SW 1271 (cell line): ENCODE measurements around the gene ZNF555.
"Not testable (repeated sequence)": the region's sequence is repeated elsewhere in the genome, so short reads cannot be mapped to it uniquely, and the experiment has no call there.

Experiments used
- DNase-seq, 2 experiments: peaks; one replicate each; lab custom pipeline; 2025; lab: John Stamatoyannopoulos, UW

Gene ZNF555

DNA sequence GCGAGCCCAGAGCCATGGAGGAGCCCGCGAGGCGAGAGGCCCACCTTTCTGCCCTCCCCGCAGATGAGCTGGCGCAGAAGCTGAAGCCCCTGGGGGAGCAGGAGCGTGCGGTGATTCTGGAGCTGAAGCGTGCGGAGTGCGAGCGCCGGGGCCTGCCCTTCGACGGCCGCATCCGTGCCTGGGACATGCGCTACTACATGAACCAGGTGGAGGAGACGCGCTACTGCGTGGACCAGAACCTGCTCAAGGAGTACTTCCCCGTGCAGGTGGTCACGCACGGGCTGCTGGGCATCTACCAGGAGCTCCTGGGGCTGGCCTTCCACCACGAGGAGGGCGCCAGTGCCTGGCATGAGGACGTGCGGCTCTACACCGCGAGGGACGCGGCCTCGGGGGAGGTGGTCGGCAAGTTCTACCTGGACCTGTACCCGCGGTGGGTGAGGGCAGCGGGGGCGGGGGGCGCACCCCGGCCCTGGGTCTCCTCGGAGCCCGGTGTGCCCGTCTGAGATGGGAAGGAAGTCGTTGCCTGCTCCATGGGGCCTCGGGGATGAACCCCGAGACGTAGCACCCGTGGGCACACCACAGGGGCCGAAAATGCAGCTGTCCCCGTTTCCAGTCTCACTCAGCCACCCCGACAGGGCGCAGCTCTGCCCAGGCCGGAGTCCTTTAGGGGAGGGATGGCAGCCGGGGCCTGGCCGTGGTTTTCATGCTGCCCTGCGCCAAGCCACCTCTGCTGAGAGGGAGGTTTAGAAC, 33.7 kb upstream of the ZNF555 start:
- no peak for DNase-seq

DNA sequence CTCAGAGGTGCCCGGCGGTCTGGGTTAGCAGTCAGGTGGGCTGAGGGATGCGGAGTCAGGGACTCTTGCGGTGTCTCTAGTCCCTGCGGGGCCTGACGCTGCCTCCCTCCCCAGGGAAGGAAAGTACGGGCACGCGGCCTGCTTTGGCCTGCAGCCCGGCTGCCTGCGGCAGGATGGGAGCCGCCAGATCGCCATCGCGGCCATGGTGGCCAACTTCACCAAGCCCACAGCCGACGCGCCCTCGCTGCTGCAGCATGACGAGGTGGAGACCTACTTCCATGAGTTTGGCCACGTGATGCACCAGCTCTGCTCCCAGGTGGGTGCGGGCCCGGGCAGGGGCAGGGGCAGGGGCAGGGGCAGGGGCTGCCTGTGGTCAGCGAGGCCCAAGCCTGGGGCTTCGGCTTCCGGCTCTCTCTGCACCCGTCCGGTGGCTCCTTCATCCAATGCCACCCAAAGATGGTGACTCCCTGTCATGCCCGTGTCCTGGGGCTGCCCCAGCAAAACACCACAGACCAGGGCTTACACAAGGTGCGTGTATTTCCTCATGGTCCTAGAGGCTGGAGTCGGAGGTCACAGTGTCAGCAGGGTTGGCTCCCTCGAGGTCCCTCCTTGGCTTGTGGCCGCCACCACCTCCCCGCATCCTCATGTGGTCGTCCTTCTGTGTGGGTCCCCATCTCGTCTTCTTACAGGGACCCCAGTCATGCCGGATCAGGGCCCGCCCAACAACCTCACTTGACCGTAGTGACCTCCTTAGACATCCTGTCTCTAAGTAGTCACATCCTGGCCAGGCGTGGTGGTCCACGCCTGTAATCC, 32.9 kb upstream of the ZNF555 start:
- no peak for DNase-seq

DNA sequence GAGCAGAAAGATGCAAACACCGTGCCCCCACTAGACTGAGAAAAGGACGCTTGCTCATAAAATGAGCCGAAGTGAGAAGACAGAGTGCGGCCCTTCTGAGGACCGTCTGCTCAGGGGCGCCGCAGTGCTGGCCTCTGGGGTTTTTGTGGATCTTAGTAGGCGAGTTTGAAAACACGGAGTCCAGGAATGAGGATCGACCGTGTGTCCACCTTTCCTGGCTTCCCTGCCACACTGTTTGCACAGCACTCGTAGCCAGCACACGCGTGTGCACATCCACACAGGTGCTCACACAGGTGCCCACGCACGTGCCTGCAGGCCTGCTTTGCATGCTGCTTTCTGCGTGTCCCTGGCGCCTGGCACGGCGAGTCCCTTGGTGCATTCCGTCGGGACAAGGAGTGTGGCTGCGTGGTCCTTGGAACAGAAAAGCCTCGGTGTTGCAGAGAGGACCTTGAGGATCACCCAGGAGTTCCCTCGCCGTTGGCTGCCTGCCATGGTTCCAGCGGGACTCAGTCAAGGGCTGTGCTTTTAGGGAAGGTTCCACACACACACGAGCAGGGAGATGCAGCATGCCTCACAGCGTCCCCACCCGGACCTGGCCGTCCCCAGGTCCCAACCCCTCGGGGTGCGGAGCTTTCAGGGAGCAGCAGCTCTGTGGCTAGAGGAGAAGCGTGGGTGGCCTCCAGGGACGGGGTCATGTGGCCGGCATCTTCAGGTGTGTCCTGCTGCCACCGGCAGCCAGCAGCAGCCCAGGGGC, 31.7 kb upstream of the ZNF555 start:
- DNase-seq: no peak

DNA sequence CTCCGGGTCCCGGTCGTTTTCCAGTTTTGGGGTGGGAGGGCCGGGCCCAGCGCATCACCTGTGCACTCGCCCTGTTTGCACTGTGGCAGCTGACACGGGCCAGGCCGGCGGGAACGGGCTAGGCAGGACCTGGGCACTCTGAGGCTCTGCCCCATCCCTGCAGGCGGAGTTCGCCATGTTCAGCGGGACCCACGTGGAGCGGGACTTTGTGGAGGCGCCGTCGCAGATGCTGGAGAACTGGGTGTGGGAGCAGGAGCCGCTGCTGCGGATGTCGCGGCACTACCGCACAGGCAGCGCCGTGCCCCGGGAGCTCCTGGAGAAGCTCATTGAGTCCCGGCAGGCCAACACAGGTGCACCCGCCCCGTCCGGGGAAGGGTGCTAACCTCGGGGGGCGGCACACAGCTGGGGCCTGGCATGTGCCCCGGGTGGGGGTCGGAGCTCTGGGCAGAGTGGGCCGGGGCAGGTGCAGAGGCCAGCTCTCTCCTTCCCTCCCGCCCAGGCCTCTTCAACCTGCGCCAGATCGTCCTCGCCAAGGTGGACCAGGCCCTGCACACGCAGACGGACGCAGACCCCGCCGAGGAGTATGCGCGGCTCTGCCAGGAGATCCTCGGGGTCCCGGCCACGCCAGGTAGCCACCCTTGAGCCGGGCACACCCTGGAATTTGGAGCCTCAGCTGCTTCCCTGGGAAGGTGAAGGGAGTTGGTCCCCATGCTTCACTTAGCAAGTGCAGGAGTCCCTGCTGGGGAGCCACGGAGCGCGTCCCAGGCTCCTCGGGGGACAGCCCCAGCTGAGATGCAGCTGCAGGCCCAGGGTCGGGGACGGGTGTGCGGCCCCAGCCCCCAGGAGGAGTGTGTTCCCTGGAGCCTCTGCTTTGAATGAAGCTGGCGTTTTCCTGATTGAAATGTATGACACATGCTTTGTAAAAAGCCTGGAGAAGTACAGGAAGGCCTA, 30.9 kb upstream of the ZNF555 start:
- DNase-seq: no peak

DNA sequence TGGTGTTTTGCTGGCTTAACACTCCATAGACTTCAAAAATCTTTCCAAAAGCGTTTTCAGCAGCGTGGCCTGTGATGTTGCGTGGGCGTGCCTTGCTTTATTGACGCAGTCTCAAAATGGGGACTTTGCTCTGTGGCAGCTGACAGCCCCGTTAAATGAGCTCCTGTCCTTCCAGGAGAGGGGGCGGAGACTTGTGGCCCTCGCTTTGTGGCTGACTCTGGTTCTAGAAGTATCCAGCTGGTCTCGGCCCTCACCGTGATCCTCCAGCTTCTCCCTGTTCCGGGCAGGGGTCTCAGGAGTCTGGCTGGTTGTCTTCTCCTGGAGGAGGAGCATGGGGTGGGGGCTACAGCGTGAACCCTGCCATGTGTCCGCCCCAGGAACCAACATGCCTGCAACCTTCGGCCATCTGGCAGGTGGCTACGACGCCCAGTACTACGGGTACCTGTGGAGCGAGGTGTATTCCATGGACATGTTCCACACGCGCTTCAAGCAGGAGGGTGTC, 30.0 kb upstream of the ZNF555 start:
- no peak for DNase-seq

DNA sequence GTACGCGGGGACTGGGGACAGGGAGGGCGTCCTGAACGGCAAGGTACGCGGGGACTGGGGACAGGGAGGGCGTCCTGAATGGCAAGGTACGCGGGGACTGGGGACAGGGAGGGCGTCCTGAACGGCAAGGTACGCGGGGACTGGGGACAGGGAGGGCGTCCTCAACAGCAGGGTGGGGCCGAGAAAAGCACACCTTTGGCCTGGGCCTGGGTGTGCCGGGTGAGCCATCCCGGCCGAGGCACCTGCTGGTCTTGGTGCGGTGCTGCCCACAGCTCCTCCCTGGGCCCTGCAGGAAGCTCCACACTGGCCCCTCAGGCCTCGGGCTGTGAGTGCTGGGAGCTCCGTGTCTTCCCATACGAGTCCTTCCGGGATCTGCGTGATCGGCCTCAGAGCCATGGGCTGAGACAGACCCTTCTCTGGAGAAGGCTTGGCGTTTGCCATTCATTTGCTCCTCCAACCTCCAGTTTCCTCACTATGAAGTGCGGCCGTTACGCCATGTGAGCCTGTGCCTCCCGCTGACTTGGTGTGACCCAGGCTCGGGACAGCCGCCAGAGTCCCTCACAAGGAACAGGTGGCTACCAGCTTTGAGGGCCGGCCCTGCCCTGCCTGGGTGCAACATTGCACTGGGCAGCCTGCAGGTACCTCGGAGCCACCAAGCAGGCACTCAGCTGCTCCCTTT, 29.4 kb upstream of the ZNF555 start:
- DNase-seq: no peak

DNA sequence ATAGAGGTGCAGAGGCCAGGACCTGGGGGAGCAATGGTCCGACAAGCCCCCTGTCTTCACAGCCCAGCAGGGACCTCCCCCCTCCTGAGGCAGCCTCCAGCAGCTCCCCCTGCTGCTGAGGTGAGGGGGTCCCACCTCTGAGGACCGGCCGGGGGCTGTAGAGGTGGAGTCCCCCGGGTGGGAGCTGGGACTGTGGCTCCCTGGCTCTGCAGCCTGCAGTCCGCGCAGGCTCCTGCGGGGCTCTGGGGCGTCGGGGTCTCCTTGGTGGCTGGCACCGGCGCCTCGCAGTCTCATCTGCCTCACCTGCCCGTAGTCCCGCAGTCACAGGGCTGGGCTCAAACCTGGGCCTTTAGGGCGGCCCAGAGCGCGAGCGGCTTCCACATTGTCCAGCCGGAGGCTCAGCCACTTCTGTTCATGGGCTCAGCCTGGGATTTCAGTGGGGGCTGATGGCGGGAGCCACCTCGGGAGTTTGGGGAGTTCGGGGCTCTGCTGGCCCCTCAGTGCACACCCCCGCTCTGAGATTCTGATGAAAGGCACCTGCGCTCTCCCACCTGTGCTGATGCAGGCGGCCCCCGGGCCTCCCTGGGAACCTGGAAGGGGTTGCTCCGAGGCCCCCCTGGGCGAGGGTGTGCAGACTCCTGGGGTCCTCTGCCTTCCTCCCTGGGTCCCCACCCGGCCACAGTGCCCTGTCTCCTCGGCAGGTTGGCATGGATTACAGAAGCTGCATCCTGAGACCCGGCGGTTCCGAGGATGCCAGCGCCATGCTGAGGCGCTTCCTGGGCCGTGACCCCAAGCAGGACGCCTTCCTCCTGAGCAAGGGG, 28.7 kb upstream of the ZNF555 start:
- DNase-seq: no peak

DNA sequence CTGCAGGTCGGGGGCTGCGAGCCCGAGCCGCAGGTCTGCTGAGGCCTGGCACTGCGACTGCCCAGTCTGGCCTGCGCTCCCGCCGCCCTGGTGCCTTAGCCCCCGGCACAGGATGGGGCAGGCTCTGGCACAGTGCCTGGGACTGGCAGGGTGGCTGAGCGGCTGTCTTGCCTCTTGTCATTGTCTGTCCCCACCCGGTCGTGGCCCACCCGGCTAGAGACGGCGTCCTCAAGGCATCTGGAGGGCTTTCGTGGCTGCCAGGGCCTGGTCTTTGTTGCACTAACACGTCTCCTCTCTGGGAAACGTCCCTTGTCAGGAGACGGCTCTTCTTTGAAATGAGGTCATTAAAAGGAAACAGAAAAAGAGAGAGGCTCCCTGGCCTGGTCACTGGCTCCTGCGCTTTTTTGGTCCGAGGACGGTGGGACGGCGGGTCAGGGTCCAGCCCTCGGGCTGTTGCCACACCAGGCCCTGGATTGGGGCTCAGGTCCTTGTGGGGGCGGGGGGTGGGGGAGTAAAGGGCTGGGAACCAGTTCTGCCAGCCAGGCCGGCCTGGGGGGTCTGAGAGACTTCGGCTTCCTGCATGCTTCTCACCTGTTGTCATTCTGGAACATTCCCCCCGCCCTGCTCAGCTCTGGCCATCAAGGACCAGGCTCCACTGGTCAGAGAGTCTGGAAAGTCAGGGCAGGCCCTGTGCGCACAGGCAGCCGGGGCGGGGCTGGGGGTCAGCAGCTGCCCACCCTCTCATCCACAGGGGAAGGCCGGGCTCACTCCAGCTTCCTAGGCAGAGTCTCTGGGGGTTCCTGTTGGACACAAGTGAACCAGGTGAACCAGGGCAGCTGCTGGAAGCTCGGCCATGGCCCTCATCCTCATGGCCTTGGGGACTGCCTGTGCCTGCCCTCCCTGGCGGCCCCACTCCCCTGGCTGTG, 27.8 kb upstream of the ZNF555 start:
- DNase-seq: no peak

DNA sequence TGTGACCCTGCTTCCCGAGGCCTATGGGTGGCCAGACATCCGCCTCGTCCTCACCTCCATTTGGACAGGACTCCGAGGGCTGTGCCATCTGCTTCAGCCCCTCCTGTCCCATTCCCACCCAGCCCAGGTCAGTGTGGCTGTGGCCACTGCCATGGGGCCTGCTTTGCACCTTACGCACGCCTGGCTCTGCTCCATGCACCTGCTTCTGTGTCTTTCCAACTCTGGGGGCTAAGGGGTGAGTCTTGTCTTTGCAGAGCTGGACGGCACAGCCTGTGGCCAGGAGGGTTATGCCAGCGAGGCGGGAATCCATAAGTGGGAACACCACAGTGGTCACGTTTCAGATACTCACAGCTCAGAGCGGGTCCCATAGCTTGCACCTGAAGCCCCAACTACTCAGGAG, 26.8 kb upstream of the ZNF555 start:
- no peak for DNase-seq

DNA sequence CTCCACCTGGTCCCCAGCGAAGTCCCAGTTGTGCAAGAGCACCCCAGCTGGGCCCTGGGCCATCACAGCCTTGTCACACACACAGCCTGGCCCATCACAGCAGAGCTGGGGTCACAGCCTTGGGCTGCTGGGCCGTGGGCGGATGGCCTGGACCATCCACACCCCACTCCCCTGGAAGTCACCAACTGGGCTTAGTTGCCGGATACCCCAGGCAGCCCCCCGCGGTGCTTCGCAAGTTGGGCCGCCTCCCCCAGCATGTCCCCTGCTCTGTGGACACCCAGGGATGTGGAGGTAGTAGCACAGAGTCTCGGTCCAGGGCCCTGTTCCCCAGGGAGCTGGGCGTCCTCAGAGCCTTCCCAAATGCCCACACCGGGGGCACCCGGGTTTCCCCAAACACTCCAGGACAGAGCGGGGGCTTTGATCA, 26.1 kb upstream of the ZNF555 start:
- DNase-seq: no peak

DNA sequence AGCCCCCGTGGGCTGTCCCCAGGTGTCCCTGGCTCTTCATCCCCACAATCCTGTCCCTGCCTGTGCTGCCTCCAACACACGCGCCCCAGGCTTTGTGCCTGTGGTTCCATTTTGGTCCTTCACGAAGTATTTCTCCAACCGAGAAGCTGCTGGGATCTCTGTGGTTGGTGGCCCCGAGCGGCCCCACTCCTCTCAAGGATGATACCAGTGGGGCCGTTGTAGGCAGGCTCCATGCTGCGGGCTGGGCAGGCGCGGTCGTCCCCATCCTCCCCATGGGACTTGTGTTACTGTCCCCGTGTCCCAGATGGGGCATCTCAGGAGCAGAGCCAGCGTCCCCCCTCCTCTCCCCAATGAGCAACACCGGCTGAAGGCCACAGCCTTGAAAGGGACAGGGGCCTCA, 25.4 kb upstream of the ZNF555 start:
- no peak for DNase-seq

DNA sequence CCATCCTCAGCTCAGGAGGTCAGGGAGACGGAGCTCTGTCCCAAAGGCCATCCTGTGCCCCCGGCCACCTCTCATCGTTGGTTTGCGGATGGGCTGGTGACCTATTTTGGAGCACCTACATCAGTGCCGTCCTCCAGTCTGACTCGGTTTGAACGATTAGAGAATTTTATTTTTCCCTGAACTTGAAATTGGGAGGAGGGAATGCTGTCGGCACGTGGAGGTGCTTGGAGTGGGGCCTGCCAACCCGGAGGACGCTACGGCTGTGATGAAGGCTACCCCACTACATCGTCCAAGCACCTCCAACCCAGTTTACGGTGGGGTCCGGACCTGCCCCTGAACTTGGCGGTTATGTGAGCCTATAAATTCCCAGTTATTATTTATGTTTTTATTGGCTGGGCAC, 24.6 kb upstream of the ZNF555 start:
- DNase-seq: no peak

DNA sequence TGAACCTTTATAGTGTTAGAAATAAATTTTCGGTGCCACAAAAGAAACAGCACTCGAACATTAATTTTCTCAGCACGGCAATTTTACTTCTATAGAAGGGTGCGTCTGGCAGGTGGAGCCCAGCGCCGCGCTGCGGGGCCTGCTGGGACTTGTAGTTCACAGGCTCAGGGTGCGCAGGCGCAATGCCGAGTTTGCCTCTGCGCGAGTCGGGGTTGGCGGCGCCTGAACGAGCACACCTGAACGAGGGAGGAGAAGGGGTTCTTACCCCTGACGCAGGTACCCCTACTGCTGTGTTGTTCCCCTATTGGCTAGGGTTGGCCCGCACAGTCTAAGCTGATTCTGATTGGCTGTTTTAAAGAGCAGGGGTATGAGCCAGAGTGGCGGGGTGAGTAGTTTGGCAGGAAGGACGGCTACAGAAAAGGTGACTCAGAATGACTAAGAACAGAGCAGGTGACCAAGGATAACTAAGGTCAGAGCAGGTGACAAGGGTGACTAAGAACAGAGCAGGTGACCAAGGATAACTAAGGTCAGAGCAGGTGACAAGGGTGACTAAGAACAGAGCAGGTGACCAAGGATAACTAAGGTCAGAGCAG, 23.9 kb upstream of the ZNF555 start:
- DNase-seq: not testable (repeated sequence)

DNA sequence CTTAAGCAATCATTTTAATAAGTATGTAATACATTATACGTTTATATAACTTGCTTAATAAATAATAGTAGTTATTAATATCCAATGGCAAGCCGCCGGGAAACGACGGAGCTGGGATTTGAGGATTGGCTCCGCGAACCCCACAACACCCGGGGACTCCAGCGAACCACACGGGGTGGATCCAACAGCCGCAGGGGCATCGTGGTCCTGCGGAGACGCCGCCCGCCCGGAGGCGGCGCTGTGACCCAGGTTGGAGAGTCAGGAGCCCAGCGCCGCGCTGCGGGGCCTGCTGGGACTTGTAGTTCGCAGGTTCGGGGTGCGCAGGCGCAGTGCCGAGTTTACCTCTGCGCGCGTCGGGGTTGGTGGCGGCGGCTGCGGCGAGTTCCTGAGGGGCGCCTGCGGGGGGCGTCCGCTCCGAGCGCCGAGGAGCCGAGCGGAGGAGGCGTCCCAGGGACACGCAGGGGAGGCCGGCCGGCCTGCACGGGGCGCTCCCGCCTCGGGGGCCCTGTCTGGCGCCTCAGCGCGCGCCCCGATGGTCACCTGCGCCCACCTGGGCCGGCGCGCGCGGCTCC, 21.6 kb upstream of the ZNF555 start, which contains the start of gene ZNF554:
ZNF554 (plus strand) TSS at position 329 of the 572 bp plus-strand sequence; CDS start at position 533, 204 bp downstream.
- peak; percentile 80 to 93 for DNase-seq

DNA sequence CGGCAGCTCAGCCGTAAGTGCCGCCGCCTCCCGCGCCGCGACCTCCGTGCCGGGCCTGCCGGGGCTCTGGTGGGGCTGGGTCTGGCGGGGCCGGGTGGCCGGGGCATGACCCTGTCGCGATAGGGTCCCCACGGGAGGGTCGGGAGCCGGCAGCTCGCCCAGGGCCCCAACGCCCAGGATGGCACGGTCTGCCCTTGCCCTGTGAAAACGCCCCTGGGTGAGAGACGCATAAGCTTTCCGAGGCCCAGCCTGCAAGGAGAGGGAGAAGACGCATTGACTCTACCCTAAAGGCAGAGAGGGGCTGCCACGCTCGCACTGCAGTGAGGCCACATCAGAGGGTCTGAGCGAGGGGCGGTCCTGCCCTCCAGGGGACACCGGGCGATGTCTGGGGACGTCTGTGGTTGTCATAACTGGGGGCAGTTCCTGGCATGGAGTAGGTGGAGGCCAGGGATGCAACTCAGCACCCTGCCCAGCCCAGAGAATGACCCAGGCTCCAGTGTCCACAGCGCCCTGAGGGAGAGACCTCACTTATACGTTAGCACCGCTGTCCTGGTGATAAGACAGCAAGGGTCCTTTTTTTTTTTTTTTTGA, 21.1 kb upstream of the ZNF555 start:
- peak in 1 of 2 experiments; percentile 14 for DNase-seq

DNA sequence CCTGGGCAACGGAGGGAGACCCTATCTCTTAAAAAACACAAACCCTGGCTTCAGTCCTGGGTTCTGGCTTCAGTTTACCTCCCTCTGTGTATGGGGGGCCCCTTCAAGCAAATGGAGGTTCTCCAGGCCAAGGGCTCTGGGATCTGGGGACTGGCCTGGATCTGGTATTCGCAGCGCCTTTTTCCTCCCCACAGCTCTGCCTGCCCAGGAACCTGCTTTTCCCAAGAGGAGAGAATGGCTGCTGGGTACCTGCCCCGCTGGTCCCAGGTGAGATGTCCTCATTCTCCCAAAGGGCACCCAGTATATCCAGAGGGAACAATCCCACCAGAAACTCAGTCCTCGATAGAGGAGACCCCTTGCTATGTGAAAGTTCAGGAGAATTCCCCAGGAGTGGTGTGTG, 18.4 kb upstream of the ZNF555 start:
- DNase-seq: no peak

DNA sequence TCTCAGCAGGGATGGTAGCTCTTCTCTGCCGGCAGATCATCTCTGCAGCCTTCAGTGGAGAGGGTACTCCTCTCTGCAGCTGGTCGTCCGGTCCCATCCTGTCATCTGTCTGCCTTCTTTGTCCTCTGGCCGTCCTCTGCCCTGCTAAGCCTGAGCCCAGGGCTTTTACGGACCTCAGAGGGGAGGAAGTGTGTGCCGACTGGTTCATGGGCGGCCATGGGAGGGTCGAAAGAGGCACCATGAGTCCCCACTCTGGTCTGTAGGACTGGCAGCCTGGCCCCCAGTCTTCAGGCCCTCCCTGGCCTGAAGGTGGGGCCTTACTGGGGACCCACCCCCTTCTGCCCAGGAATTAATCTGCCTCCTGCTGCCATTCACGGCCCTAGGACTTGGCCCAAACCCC, 17.6 kb upstream of the ZNF555 start:
- DNase-seq: no peak
